SK-N-MC (cell line): Measurements from ENCODE around the gene TUBA4A.

Experiments
- EZH2 ChIP-seq: fragments of 200-600 bp; sonication (generic); IDR thresholded peaks from one replicate; pipeline ENCODE4 v1.6.1; 2017; ENCODE audit warnings: antibody characterized with exemption
- FOXP2 ChIP-seq: optimal IDR thresholded peaks from 2 replicates; pipeline ENCODE3; 2011; ENCODE audit warnings: mild to moderate bottlenecking, moderate library complexity; ENCODE audit not compliant: insufficient read depth; ENCODE audit errors: extremely low read length, control extremely low read depth
- POLR2AphosphoS5 ChIP-seq: IDR thresholded peaks from 2 replicates; pipeline ENCODE4 v1.6.1; 2012; ENCODE audit warnings: mild to moderate bottlenecking, low read depth, low read length, borderline replicate concordance

DNA sequence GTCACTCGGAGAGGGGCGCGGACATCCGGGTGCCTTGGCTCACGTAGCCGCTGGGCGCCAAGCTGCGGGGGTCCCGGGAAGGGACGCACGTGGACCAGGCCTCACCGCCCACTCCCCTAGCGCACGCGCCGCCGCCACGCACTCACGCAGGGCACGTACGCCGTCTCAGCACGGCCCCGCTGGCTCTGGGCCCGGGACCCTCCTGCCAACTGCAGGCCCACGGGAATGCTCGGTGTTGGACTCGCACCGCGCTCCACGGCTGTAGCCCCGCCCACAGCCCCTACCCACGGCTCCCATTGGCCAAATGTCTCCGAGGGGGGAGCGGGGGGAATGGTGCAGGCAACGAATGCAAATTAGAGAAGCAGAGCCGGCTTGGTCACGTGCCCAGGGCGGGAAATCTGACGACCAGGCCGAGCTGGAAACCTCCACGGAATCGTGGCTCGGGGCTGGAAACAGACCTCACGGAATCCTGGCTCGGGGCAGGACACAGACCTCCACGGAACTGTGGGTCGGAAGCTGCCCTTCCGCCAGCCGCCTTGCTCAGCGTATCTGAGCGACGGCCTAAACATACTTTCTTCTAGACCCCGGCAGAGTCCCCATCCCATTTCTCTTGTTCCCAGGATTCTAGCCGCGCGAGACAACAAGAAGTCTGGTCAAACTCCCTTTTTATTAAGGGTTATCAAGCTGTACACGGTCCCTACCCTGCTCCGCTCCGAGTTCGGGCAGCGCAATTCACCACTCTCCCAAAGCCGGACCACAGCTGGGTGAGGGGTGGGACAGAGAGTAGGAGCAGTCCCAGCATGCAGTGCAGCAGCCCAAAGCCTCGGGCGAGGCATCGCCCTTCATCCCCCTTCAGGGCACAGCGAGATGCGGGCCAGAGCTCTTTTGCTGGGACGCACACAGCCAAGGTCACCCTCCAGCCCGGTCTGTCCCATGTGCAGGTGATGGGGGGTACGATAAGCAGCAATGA lies 34.7 kb downstream of the TUBA4A start, which contains the start of gene ABCB6:
- TF ChIP-seq EZH2 (no peak), POLR2AphosphoS5 (peak; percentile 95), FOXP2 (no peak)
